Measurements from ENCODE around the gene NAA30. TPM values are rescaled to one million over a fixed set of nuclear protein-coding genes. Genes with fewer than 3 reads are reported as not detected.

The NAA30 gene
- total and polyA plus RNA-seq, 3 donors from 2014 or later: 30.0 to 37.2 (median 33.0) TPM

GRCh38 chr14:57412341-57412740 is 22.0 kb downstream of the NAA30 start:
- DNase-seq: no peak
- H3K4me1 ChIP-seq: no peaks in the 10 kb centered on the region
- TF ChIP-seq POLR2A (IDR thresholded peaks at IDR 0.05): no peak
- TF ChIP-seq CTCF (IDR thresholded peaks at IDR 0.05): no peak
- H3K36me3 ChIP-seq (ENCODE audit: low read depth, missing control alignments): no peaks in the 10 kb centered on the region
- H3K9me3 ChIP-seq: no peaks in the 10 kb centered on the region
- no peak overlapping the region for H3K27ac ChIP-seq
- H3K4me3 ChIP-seq: no peak overlapping the region
- intact Hi-C loops (cut with DNase I; ENCODE audit: low total_unique reads): no loop called here
- 67 to 69% methylated on average over 2 of the region's 2 CpGs for WGBS, 2 donors
- H3K27me3 ChIP-seq: no peaks in the 10 kb centered on the region

GRCh38 chr14:57413849-57414248 is 23.5 kb downstream of the NAA30 start:
- TF ChIP-seq CTCF (IDR thresholded peaks at IDR 0.05) (no peak), POLR2A (IDR thresholded peaks at IDR 0.05) (no peak)
- intact Hi-C loops (cut with DNase I; ENCODE audit: low total_unique reads): no loop called here
- 72 to 75% methylated on average over 2 of the region's 2 CpGs for WGBS, 2 donors

GRCh38 chr14:57417228-57417627 is 26.8 kb downstream of the NAA30 start:
- 55 to 72% methylated on average over 1 of the region's 1 CpG for WGBS, 2 donors
- H3K27ac ChIP-seq: no peak overlapping the region
- no peaks in the 10 kb centered on the region for H3K27me3 ChIP-seq
- DNase-seq: no peak
- no peaks in the 10 kb centered on the region for H3K9me3 ChIP-seq
- H3K36me3 ChIP-seq (ENCODE audit: low read depth, missing control alignments): no peaks in the 10 kb centered on the region
- no peak overlapping the region for H3K4me3 ChIP-seq
- no peak for TF ChIP-seq POLR2A (IDR thresholded peaks at IDR 0.05)
- TF ChIP-seq CTCF (IDR thresholded peaks at IDR 0.05): no peak
- intact Hi-C loops (cut with DNase I; ENCODE audit: low total_unique reads): no loop called here
- no peaks in the 10 kb centered on the region for H3K4me1 ChIP-seq

More at GRCh38 chr14:57413849-57414248, 23.5 kb downstream of the NAA30 start:
- DNase-seq: no peak
- H3K4me1 ChIP-seq: no peaks in the 10 kb centered on the region
- H3K9me3 ChIP-seq: no peaks in the 10 kb centered on the region
- H3K27me3 ChIP-seq: no peaks in the 10 kb centered on the region
- H3K4me3 ChIP-seq: no peak overlapping the region
- no peak overlapping the region for H3K27ac ChIP-seq
- no peaks in the 10 kb centered on the region for H3K36me3 ChIP-seq (ENCODE audit: low read depth, missing control alignments)

GRCh38 chr14:57418999-57419398 is 28.6 kb downstream of the NAA30 start:
- H3K9me3 ChIP-seq: no peaks in the 10 kb centered on the region
- no peak for DNase-seq
- 90 to 97% methylated on average over 4 of the region's 4 CpGs for whole genome bisulfite sequencing, 2 donors

More at GRCh38 chr14:57418999-57419398, 28.6 kb downstream of the NAA30 start:
- TF ChIP-seq POLR2A (IDR thresholded peaks at IDR 0.05) (no peak), CTCF (IDR thresholded peaks at IDR 0.05) (no peak)
- Histone ChIP-seq H3K27ac (no peak overlapping the region), H3K4me3 (no peak overlapping the region), H3K4me1 (no peaks in the 10 kb centered on the region), H3K27me3 (no peaks in the 10 kb centered on the region), H3K36me3 (ENCODE audit: low read depth, missing control alignments) (no peaks in the 10 kb centered on the region)
- intact Hi-C loops (cut with DNase I; ENCODE audit: low total_unique reads): no loop called here
